Uterus (tissue), 2 donors: ENCODE data around the gene ORAI2.
"Not testable (repeated sequence)": the region's sequence is repeated elsewhere in the genome, so short reads cannot be mapped to it uniquely, and the experiment has no call there.

Experiments
- CTCF ChIP-seq, 4 experiments: fragments of 200-600 bp in 2 of 4; fragments of 450-650 bp in 2 of 4; sonication (generic) in 2 of 4; IDR thresholded peaks; one replicate each; pipeline ENCODE4 v1.5.1; 2016 to 2019; ENCODE audit warnings: antibody characterized with exemption in 4 of 4, mild to moderate bottlenecking in 2 of 4, moderate library complexity in 1 of 4
- POLR2A ChIP-seq, 2 donors: fragments of 450-650 bp; IDR thresholded peaks; one replicate each; pipeline ENCODE4 v1.6.1; 2016; ENCODE audit warnings: antibody characterized with exemption in 2 of 2, mild to moderate bottlenecking in 1 of 2, moderate library complexity in 1 of 2

- not testable (repeated sequence) for TF ChIP-seq CTCF, POLR2A (IDR thresholded peaks at IDR 0.05)
Measured at GRCh38 chr7:102404862-102405188, 28.6 kb upstream of the ORAI2 start.
